ENCODE measurements around the gene ZFAND3. TPM values are rescaled to one million over a fixed set of nuclear protein-coding genes. Genes with fewer than 3 reads are reported as not detected.

Gene ZFAND3
- total and polyA plus RNA-seq, 8 donors: 65.9 to 125 (median 118) TPM

DNA sequence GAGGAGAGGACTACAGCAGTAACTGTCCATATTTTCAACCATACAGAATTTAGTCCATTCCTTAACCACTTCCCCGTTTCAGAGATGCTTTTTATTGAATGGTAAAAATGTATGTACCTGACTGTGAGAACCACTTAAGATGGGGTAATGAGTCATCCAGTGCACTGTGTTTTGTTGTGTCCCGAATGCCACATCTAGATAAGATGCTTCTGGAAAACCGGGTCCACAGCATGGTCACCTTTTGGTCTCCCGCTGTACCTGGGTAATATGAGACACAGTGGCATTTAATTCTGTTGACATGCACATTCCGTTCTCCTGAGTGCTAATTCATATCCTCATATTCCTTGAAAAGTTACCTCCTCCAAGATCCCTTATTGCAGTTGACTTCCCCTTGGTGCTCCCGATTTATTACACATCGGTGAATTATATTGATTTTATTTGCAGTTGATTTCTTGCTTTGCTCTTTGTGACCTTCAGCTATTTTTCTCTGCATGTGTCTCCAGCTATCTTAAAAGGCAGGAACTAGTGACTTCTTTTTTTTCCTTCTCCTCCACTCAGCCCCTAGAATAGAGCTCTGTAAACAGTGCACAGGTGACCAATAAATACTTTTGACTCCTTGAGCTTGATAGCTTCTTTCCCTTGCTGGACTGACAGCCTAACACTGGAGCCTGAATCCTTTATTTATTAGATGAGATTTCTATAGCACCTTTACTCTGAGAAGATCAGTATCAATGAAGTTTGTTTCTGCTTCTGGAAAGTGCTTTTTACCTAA lies 314.6 kb downstream of the ZFAND3 start:
- peaks cover 0 to 7% of the 10 kb centered on the region in 2 donors for H3K4me1 ChIP-seq
- H3K27me3 ChIP-seq: no peaks in the 10 kb centered on the region
- TF ChIP-seq, protein P1, sequence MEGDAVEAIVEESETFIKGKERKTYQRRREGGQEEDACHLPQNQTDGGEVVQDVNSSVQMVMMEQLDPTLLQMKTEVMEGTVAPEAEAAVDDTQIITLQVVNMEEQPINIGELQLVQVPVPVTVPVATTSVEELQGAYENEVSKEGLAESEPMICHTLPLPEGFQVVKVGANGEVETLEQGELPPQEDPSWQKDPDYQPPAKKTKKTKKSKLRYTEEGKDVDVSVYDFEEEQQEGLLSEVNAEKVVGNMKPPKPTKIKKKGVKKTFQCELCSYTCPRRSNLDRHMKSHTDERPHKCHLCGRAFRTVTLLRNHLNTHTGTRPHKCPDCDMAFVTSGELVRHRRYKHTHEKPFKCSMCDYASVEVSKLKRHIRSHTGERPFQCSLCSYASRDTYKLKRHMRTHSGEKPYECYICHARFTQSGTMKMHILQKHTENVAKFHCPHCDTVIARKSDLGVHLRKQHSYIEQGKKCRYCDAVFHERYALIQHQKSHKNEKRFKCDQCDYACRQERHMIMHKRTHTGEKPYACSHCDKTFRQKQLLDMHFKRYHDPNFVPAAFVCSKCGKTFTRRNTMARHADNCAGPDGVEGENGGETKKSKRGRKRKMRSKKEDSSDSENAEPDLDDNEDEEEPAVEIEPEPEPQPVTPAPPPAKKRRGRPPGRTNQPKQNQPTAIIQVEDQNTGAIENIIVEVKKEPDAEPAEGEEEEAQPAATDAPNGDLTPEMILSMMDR (IDR thresholded peaks at IDR 0.05): no peak
- no peak overlapping the region for H3K4me3 ChIP-seq
- DNase-seq (no peak), ATAC-seq (peak; percentile 78)
- H3K36me3 ChIP-seq: peaks cover 0 to 3% of the 10 kb centered on the region in 2 donors
- no peaks in the 10 kb centered on the region for H3K9me3 ChIP-seq
- no peak overlapping the region for H3K27ac ChIP-seq
- intact Hi-C loops (cut with DNase I): no loop called here

DNA sequence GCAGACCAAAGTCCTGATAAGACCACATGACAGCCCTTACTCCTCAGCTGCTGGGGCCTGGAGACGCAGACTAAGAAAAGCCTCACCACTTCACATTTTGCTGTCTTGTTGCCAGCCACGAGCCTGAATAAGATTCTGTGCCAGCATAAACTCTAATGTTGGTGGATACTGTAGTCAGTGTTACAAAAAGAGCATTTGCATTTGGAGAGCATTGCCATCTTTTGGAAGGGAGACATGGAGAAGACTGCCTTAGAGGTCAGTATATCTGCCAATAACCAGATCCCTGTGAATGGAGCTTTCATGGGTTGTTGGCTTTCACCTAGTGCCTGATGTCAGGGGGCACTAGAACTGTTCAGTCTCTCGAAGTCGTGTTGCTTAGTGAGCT lies 315.2 kb downstream of the ZFAND3 start:
- Histone ChIP-seq H3K27me3 (no peaks in the 10 kb centered on the region), H3K4me3 (no peak overlapping the region), H3K4me1 (peaks cover 0 to 7% of the 10 kb centered on the region in 2 donors), H3K27ac (no peak overlapping the region), H3K9me3 (no peaks in the 10 kb centered on the region), H3K36me3 (peaks cover 0 to 3% of the 10 kb centered on the region in 2 donors)
- DNase-seq: no peak
- TF ChIP-seq, protein P1 (IDR thresholded peaks at IDR 0.05): no peak
- peak; percentile 37 for ATAC-seq
- intact Hi-C loops (cut with DNase I): no loop called here

DNA sequence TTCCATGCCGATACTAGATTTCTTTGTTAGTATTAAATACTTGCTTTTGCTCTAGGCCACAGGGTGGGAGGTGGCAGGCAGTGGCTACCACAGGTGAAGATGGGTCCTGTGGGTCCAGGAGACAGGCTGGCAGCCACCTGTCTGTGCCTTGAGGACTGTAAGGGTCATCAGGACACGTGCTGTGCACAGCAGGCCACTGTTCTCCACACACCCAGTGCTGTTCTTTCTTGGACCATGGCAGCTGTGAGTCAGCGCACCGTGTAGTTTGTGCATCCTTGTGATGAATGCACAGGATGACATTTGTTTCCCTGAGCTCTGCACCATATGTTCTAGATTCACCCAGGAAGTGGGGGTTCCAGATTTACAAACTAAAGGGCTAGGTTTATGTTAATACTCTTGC lies 317.0 kb downstream of the ZFAND3 start:
- ATAC-seq: no peak
- intact Hi-C loops (cut with DNase I): no loop called here

DNA sequence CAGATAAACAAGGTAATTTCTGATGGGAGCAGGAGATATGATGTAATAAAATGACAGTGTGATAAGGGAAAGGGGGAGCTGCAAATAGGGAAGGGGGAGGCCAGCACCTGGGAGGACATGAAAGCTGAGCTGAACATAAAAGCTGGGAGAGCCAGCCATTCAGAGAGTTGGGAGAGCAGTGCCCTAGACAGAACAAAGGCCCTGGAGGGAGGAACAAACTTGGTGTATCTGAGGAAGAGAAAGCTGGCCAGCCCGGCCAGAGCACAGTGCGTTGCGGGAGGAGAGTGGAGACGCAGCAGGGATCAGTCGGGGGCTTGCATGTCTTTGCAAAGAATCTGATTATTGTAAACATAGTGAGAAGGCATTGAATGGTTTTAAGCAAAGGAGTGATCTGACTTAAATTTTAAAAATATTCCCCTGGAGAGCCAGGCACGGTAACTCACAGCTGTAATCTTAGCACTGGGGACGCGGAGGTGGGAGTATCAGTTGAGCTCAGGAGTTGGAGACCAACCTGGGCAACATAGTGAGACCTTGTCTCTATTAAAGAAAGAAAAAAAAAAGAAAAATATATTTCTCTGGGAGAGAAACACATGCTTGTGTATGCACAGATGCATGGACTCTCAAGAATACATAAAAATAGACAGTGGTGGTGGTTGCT lies 318.2 kb downstream of the ZFAND3 start:
- intact Hi-C loops (cut with DNase I): no loop called here
- Histone ChIP-seq H3K4me3 (no peak overlapping the region), H3K27me3 (no peaks in the 10 kb centered on the region), H3K9me3 (no peaks in the 10 kb centered on the region), H3K36me3 (peaks cover 0 to 3% of the 10 kb centered on the region in 2 donors), H3K27ac (no peak overlapping the region), H3K4me1 (peaks cover 0 to 7% of the 10 kb centered on the region in 2 donors)
- ATAC-seq: no peak
- TF ChIP-seq, protein P1 (IDR thresholded peaks at IDR 0.05): no peak
- no peak for DNase-seq

More for the DNA sequence above, 317.0 kb downstream of the ZFAND3 start:
- TF ChIP-seq, protein P1 (IDR thresholded peaks at IDR 0.05): no peak
- Histone ChIP-seq H3K4me1 (peaks cover 0 to under 1% of the 10 kb centered on the region in 2 donors), H3K9me3 (no peaks in the 10 kb centered on the region), H3K4me3 (no peak overlapping the region), H3K36me3 (peaks cover 0 to 3% of the 10 kb centered on the region in 2 donors), H3K27ac (no peak overlapping the region), H3K27me3 (no peaks in the 10 kb centered on the region)
- no peak for DNase-seq

DNA sequence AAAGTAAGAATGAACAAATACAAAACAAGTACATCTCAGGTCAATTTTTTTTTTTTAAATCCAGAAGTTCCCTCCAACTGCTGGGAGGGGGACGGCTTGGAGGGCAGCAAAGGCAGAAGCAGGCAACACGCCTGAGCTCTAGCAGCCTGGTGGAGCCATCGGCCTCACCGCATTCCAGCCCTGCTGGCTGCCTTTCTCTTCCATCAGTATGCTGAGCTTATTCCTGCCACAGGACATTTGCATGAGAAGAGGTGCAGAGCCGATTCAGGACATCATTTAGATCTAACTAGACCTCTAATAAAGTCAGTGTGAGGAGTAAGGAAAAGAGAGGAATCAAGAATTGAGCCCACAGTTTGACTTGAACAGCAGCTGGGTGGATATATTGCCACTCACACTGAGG lies 318.8 kb downstream of the ZFAND3 start:
- Histone ChIP-seq H3K4me1 (peaks cover 0 to 13% of the 10 kb centered on the region in 2 donors), H3K4me3 (no peak overlapping the region), H3K27ac (no peak overlapping the region), H3K36me3 (peaks cover 0 to 3% of the 10 kb centered on the region in 2 donors), H3K9me3 (no peaks in the 10 kb centered on the region), H3K27me3 (no peaks in the 10 kb centered on the region)
- ATAC-seq (no peak), DNase-seq (no peak)
- TF ChIP-seq, protein P1 (IDR thresholded peaks at IDR 0.05): no peak
- intact Hi-C loops (cut with DNase I): no loop called here
